Fibroblast of lung (primary cell): ENCODE results near the gene SLC24A4. TPM values are rescaled to one million over a fixed set of nuclear protein-coding genes. Genes with fewer than 3 reads are reported as not detected.
A peak's percentile ranks its signal among the peaks of the same experiment; 100 is the strongest.

ENCODE experiments used
- DNase-seq, 2 donors: peaks; one replicate each; pipeline versions ENCODE4 v3.0.0 to v3.0.0-alpha.2; 2010; ENCODE audit warnings: low read depth in 2 of 2
- H2AFZ ChIP-seq: 2 replicates; pipeline ENCODE4 v1.5.1; 2012; ENCODE audit warnings: low read length, control low read depth, inconsistent platforms
- H3K27ac ChIP-seq: 2 replicates; pipeline ENCODE4 v1.5.1; 2011; ENCODE audit warnings: low read length, control low read depth; ENCODE audit not compliant: insufficient read depth
- H3K27me3 ChIP-seq: 2 replicates; pipeline ENCODE4 v1.5.1; 2011; ENCODE audit warnings: mild to moderate bottlenecking, low read length; ENCODE audit not compliant: control insufficient read depth, insufficient read depth
- H3K36me3 ChIP-seq: 2 replicates; pipeline ENCODE4 v1.5.1; 2011; ENCODE audit warnings: low read length; ENCODE audit not compliant: control insufficient read depth, insufficient read depth
- H3K4me1 ChIP-seq: 2 replicates; pipeline ENCODE4 v1.5.1; 2011; ENCODE audit warnings: low read length; ENCODE audit not compliant: control insufficient read depth, insufficient read depth; ENCODE audit errors: extremely low read depth
- H3K4me2 ChIP-seq: 2 replicates; pipeline ENCODE4 v1.5.1; 2011; ENCODE audit warnings: low read length, control low read depth; ENCODE audit not compliant: insufficient read depth; ENCODE audit errors: extremely low read depth
- H3K4me3 ChIP-seq, 4 experiments: fragments of 200-600 bp in 1 of 4; sonication (generic) in 1 of 4; replicated peaks in 1 of 4; 2 replicates each; pipeline ENCODE4 v1.5.1; 2011 to 2016; ENCODE audit warnings: low read length in 4 of 4, low read depth in 3 of 4, mild to moderate bottlenecking in 3 of 4, control low read depth in 2 of 4, inconsistent platforms in 1 of 4, mixed read lengths in 1 of 4; ENCODE audit not compliant: insufficient read depth in 1 of 4; ENCODE audit errors: control extremely low read depth in 1 of 4
- H3K79me2 ChIP-seq: 2 replicates; pipeline ENCODE4 v1.5.1; 2012; ENCODE audit warnings: mild to moderate bottlenecking, low read length, inconsistent platforms; ENCODE audit not compliant: control insufficient read depth, insufficient read depth
- H3K9ac ChIP-seq: 2 replicates; pipeline ENCODE4 v1.5.1; 2011; ENCODE audit warnings: mild to moderate bottlenecking, low read length, control low read depth; ENCODE audit not compliant: insufficient read depth
- H3K9me3 ChIP-seq: 2 replicates; pipeline ENCODE4 v1.5.1; 2012; ENCODE audit warnings: low read depth, low read length; ENCODE audit not compliant: control insufficient read depth, insufficient read depth
- H4K20me1 ChIP-seq: 2 replicates; pipeline ENCODE4 v1.5.1; 2011; ENCODE audit warnings: low read length; ENCODE audit not compliant: control insufficient read depth, insufficient read depth; ENCODE audit errors: extremely low read depth
- EZH2 ChIP-seq: IDR thresholded peaks from 2 replicates; pipeline ENCODE4 v1.5.1; 2012; ENCODE audit warnings: low read length, control low read depth, mild to moderate bottlenecking; ENCODE audit errors: missing control alignments
- polyA plus RNA-seq, 2 donors: library from polyadenylated mRNA; depleted of rRNA in 1 of 2; stranded (reverse) in 1 of 2; unstranded in 1 of 2; fragments of >200 nt; gene quantifications; 2 replicates each; pipeline ENCODE4 v1.2.1, GENCODE V29; 2011 to 2012; ENCODE audit warnings: missing spikeins in 1 of 2
- total RNA-seq: library from RNA; depleted of rRNA; stranded (reverse); fragments of >200 nt; gene quantifications from 2 replicates; pipeline ENCODE4 v1.2.1, GENCODE V29; 2014
- TF ChIP-seq, protein P1 (sequence below), 2 donors: IDR thresholded peaks in 1 of 2; conservative IDR thresholded peaks in 1 of 2; 1 replicate in 1 of 2; 2 replicates in 1 of 2; pipeline ENCODE4 v1.5.1; 2011 to 2012; ENCODE audit warnings: low read length in 2 of 2, control low read depth in 1 of 2, inconsistent platforms in 1 of 2, low read depth in 1 of 2, mild to moderate bottlenecking in 1 of 2

Gene SLC24A4
- total and polyA plus RNA-seq, 2 donors (not counting 1 experiment from before 2014, with no cell fraction given), result 0.03 TPM; not detected in 1

DNA sequence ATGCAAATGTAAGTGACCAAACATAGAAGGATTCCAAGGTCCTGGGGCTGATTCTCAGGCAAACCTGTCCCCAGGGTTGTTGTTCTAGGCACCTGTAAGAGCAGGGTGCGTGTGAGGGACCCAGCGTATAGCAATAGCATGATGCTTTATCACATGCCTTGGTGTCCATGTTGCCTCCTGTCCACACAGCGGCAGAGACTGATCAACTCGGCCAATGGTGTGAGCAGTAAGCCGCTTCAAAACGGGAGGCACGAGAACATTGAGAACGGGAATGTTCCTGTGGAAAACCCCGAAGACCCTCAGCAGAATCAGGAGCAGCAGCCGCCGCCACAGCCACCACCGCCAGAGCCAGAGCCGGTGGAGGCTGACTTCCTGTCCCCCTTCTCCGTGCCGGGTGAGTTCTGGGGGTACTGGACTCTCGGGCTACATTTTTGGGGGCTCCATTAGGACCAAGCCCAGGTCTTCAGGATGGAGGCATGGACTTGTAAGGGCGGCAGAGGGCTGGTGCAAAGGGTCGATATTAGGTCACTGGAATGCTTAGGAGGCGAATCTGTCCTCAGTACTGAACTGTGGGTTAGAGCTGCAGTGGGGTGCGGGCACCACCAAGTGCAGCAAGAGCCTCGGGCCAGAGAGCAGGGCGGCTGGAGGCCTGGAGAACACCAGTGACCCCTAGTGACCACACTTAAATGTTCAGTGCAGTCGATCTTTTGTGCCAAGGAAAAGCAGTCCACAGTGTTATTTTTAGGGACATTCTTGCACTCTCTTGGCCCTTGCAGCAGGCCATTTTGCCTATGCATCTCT is 133.4 kb downstream of the SLC24A4 start:
- no peak for TF ChIP-seq EZH2
- TF ChIP-seq, protein P1, sequence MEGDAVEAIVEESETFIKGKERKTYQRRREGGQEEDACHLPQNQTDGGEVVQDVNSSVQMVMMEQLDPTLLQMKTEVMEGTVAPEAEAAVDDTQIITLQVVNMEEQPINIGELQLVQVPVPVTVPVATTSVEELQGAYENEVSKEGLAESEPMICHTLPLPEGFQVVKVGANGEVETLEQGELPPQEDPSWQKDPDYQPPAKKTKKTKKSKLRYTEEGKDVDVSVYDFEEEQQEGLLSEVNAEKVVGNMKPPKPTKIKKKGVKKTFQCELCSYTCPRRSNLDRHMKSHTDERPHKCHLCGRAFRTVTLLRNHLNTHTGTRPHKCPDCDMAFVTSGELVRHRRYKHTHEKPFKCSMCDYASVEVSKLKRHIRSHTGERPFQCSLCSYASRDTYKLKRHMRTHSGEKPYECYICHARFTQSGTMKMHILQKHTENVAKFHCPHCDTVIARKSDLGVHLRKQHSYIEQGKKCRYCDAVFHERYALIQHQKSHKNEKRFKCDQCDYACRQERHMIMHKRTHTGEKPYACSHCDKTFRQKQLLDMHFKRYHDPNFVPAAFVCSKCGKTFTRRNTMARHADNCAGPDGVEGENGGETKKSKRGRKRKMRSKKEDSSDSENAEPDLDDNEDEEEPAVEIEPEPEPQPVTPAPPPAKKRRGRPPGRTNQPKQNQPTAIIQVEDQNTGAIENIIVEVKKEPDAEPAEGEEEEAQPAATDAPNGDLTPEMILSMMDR (conservative IDR thresholded peaks at IDR 0.05 in 1 of 2, IDR thresholded peaks at IDR 0.05 in 1 of 2; ENCODE audit: low read depth in 1 of 2, low read length in 2 of 2), result peak; percentile 72 to 85
- Histone ChIP-seq H3K4me1 (peaks cover 6% of the 10 kb centered on the region), H3K27ac (no peak overlapping the region), H3K9me3 (no peaks in the 10 kb centered on the region), H3K27me3 (no peaks in the 10 kb centered on the region), H3K79me2 (no peaks in the 10 kb centered on the region), H3K4me2 (no peak overlapping the region), H4K20me1 (no peaks in the 10 kb centered on the region), H3K4me3 (no peak overlapping the region), H3K36me3 (no peaks in the 10 kb centered on the region), H2AFZ (no peak overlapping the region), H3K9ac (no peak overlapping the region)
- DNase-seq, result peak; percentile 54 to 75

DNA sequence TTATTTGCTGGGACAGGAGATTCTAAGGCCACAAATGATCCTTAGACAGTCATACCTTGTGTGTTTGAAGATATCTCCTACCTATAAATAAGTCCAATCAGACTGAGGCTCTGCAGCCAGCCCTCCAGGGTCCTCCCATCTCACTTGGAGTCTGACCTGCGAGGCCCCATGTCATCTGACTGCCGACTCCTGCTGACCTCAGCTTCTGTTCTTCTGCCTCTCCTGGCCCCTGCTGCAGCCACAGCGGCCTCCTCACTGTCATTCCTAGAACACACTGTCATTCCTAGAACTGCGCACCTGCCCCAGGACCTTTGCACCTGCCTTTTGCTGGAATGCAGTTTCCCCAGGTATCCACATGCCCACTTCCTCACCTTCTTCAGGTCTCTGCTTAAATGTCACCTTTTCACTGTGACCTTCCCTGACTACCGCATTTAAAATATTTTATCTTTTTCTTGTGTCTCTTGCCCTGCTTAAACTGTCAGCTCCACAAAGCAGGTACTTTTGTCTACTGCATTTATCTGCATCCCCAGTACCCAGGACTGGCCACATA is 134.1 kb downstream of the SLC24A4 start:
- Histone ChIP-seq H3K4me3 (no peak overlapping the region), H4K20me1 (no peaks in the 10 kb centered on the region), H3K79me2 (no peaks in the 10 kb centered on the region), H3K4me2 (no peak overlapping the region), H2AFZ (no peak overlapping the region), H3K27ac (no peak overlapping the region), H3K27me3 (no peaks in the 10 kb centered on the region), H3K36me3 (no peaks in the 10 kb centered on the region), H3K9ac (no peak overlapping the region), H3K4me1 (peaks cover 10% of the 10 kb centered on the region), H3K9me3 (no peaks in the 10 kb centered on the region)
- TF ChIP-seq, protein P1 (conservative IDR thresholded peaks at IDR 0.05 in 1 of 2, IDR thresholded peaks at IDR 0.05 in 1 of 2; ENCODE audit: low read depth in 1 of 2, low read length in 2 of 2), result no peak
- no peak for TF ChIP-seq EZH2
- DNase-seq, result no peak

DNA sequence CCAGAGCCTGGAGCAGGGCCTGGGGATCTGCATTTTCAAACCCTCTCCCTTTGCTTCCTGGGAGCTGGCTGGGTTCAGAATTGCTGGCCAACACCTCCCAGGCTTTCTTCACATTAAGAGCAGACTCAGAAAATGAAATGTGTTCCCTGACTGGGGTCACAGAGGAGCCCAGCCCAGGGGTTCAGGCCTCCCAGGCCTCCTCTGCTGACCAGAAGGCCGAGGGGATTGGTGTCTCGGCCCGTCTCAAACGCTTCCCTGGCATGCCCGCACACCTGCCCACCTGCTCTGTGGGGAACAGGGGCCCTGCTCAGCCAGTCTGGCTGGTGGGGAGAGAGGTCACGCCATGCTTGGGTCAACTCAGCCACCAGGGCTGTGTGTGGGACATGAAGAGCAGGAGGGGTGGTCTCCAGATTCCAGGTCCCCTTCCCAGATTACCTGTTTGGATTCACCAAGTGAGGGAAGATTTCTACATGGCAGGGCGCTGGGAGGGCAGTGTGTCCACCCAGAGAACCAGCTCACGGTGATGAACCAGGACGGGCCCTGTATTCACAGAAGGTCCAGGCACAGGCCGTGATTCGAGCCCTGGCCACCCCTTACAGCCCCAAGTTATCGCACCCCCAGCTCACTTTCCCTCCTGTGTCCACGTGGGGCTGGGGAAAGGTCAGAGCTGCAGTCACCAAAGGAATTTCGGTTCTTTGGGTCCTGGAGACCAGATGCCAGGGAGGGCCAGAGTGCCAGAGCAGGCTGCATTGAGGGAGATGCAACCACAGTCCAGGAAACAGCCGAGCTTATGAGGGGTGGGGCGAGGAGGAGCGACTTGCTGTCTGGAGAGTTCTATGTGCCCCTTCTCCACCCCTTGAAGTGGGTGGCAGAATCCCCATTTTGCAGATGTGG is 135.4 kb downstream of the SLC24A4 start:
- H3K9ac ChIP-seq, result no peak overlapping the region
- H3K79me2 ChIP-seq, result no peaks in the 10 kb centered on the region
- H3K27me3 ChIP-seq, result no peaks in the 10 kb centered on the region
- no peak overlapping the region for H2AFZ ChIP-seq
- H3K4me2 ChIP-seq, result no peak overlapping the region
- no peak for TF ChIP-seq EZH2
- TF ChIP-seq, protein P1 (conservative IDR thresholded peaks at IDR 0.05 in 1 of 2, IDR thresholded peaks at IDR 0.05 in 1 of 2; ENCODE audit: low read depth in 1 of 2, low read length in 2 of 2), result no peak
- H3K27ac ChIP-seq, result no peak overlapping the region
- H3K9me3 ChIP-seq, result no peaks in the 10 kb centered on the region
- H3K4me1 ChIP-seq, result peaks cover 10% of the 10 kb centered on the region
- H3K36me3 ChIP-seq, result no peaks in the 10 kb centered on the region
- DNase-seq, result no peak
- H4K20me1 ChIP-seq, result no peaks in the 10 kb centered on the region
- no peak overlapping the region for H3K4me3 ChIP-seq
